Osteoblast (primary cell): ENCODE measurements around the gene ZNF804B. TPM values are rescaled to one million over a fixed set of nuclear protein-coding genes. Genes with fewer than 3 reads are reported as not detected.

Source experiments
- DNase-seq: peaks from one replicate; pipeline ENCODE4 v3.0.0; 2011; ENCODE audit warnings: low spot score, mixed read lengths; ENCODE audit not compliant: insufficient read length; ENCODE audit errors: missing footprints
- H2AFZ ChIP-seq: 2 replicates; pipeline ENCODE4 v1.6.0; 2011; ENCODE audit warnings: mild to moderate bottlenecking, low read length
- H3K27ac ChIP-seq: 2 replicates; pipeline ENCODE4 v1.5.1; 2011; ENCODE audit warnings: mild to moderate bottlenecking, low read depth, low read length, moderate library complexity
- H3K27me3 ChIP-seq: 2 replicates; pipeline ENCODE4 v1.6.0; 2012; ENCODE audit warnings: mild to moderate bottlenecking, control low read depth, inconsistent platforms, low read length, moderate library complexity; ENCODE audit not compliant: insufficient read depth
- H3K36me3 ChIP-seq: 2 replicates; pipeline ENCODE4 v1.5.1; 2011; ENCODE audit warnings: mild to moderate bottlenecking, low read length, control low read depth, moderate library complexity; ENCODE audit not compliant: insufficient read depth
- H3K4me1 ChIP-seq: 2 replicates; pipeline ENCODE4 v1.5.1; 2011; ENCODE audit warnings: mild to moderate bottlenecking, low read length, control low read depth, moderate library complexity; ENCODE audit not compliant: insufficient read depth
- H3K4me2 ChIP-seq: 2 replicates; pipeline ENCODE4 v1.6.0; 2011; ENCODE audit warnings: mild to moderate bottlenecking, low read length; ENCODE audit not compliant: insufficient read depth
- H3K4me3 ChIP-seq: fragments of 200-600 bp; sonication (generic); 3 replicates; pipeline ENCODE4 v1.5.1; 2012; ENCODE audit warnings: mild to moderate bottlenecking, low read length, inconsistent platforms; ENCODE audit not compliant: insufficient read depth
- H3K79me2 ChIP-seq: 2 replicates; pipeline ENCODE4 v1.6.0; 2012; ENCODE audit warnings: mild to moderate bottlenecking, low read length, control low read depth, inconsistent platforms; ENCODE audit not compliant: insufficient read depth
- H3K9me3 ChIP-seq: 2 replicates; pipeline ENCODE4 v1.5.1; 2011; ENCODE audit warnings: low read depth, low read length, control low read depth
- H4K20me1 ChIP-seq: 2 replicates; pipeline ENCODE4 v1.6.0; 2012; ENCODE audit warnings: mild to moderate bottlenecking, low read length, control low read depth; ENCODE audit not compliant: insufficient read depth
- total RNA-seq: library from RNA; depleted of rRNA; stranded (reverse); fragments of >200 nt; gene quantifications from 2 replicates; pipeline ENCODE4 v1.2.3, GENCODE V29; 2012
- TF ChIP-seq, protein P1 (sequence below): IDR thresholded peaks from 2 replicates; pipeline ENCODE4 v1.5.1; 2011; ENCODE audit warnings: mild to moderate bottlenecking, low read depth, low read length, moderate library complexity; ENCODE audit errors: extremely low read depth

ZNF804B gene
- total RNA-seq, 1 donor = not detected

DNA sequence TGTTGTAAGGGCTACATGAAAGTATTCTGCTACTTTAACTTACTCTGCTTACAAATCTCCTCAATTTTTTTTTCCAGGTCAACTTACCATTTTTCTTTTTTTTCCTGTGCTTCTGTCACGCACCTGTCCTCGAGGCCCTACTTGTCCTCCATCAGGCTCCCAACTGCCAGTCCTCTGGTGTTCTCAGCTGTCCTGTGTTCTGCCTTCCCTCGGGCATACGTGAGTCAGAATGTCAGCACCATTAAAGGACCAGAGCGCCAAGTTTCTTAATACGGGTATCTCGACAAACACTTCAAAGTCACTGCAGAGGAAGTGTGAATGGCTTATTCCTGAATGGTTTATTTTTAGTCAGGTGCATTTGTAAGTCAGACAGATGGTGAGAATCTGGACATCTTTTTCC lies 36.1 kb downstream of the ZNF804B start, which contains the start of gene TEX47:
Gene TEX47 (minus strand): TSS at position 185 of the 400 bp plus-strand sequence. CDS start 795 bp downstream, outside the sequence.
- Histone ChIP-seq H3K27me3 (no peaks in the 10 kb centered on the region), H3K36me3 (no peaks in the 10 kb centered on the region), H3K4me2 (no peak within 1 kb of the TSS), H3K79me2 (no peaks in the 10 kb centered on the region), H4K20me1 (no peaks in the 10 kb centered on the region), H3K4me1 (no peaks in the 10 kb centered on the region), H2AFZ (no peak within 1 kb of the TSS), H3K4me3 (no peak within 1 kb of the TSS), H3K9me3 (no peaks in the 10 kb centered on the region), H3K27ac (no peak within 1 kb of the TSS)
- DNase-seq = no peak
- TF ChIP-seq, protein P1, sequence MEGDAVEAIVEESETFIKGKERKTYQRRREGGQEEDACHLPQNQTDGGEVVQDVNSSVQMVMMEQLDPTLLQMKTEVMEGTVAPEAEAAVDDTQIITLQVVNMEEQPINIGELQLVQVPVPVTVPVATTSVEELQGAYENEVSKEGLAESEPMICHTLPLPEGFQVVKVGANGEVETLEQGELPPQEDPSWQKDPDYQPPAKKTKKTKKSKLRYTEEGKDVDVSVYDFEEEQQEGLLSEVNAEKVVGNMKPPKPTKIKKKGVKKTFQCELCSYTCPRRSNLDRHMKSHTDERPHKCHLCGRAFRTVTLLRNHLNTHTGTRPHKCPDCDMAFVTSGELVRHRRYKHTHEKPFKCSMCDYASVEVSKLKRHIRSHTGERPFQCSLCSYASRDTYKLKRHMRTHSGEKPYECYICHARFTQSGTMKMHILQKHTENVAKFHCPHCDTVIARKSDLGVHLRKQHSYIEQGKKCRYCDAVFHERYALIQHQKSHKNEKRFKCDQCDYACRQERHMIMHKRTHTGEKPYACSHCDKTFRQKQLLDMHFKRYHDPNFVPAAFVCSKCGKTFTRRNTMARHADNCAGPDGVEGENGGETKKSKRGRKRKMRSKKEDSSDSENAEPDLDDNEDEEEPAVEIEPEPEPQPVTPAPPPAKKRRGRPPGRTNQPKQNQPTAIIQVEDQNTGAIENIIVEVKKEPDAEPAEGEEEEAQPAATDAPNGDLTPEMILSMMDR = no peak

GRCh38 chr7:88801046-88801445 lies 41.5 kb downstream of the ZNF804B start:
- H3K9me3 ChIP-seq = no peaks in the 10 kb centered on the region
- no peaks in the 10 kb centered on the region for H3K79me2 ChIP-seq
- TF ChIP-seq, protein P1 = no peak
- no peak overlapping the region for H2AFZ ChIP-seq
- H3K36me3 ChIP-seq = no peaks in the 10 kb centered on the region
- H3K4me1 ChIP-seq = no peaks in the 10 kb centered on the region
- no peak for DNase-seq
- H3K4me2 ChIP-seq = no peak overlapping the region
- H4K20me1 ChIP-seq = no peaks in the 10 kb centered on the region
- no peaks in the 10 kb centered on the region for H3K27me3 ChIP-seq
- no peak overlapping the region for H3K27ac ChIP-seq
- H3K4me3 ChIP-seq = no peak overlapping the region

GRCh38 chr7:88806280-88807037 lies 47.0 kb downstream of the ZNF804B start:
- H3K79me2 ChIP-seq = no peaks in the 10 kb centered on the region
- no peaks in the 10 kb centered on the region for H3K4me1 ChIP-seq
- TF ChIP-seq, protein P1 = no peak
- H3K36me3 ChIP-seq = no peaks in the 10 kb centered on the region
- no peak overlapping the region for H3K4me3 ChIP-seq
- no peak overlapping the region for H3K4me2 ChIP-seq
- no peak overlapping the region for H2AFZ ChIP-seq
- no peaks in the 10 kb centered on the region for H4K20me1 ChIP-seq
- DNase-seq = no peak
- H3K9me3 ChIP-seq = no peaks in the 10 kb centered on the region
- H3K27me3 ChIP-seq = no peaks in the 10 kb centered on the region
- no peak overlapping the region for H3K27ac ChIP-seq

DNA sequence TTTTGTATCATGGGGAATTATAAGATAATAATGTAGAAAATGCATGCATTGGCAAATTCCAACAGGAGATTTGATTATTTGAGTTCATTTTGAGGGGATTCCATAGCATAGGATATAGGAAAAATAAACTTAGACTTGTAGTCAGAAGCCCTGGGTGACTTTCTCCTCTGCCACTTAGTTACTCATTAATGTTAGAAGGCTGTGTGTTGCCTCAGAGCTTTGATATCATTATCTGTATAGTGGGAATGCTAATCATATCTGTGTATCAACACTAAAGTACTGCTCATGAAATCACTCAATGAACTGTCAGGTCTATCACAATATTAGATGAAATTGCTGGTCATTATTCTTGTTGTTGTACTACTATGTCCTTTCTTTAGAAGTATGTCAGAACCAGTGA lies 59.1 kb downstream of the ZNF804B start:
- DNase-seq = no peak
- Histone ChIP-seq H3K27me3 (no peaks in the 10 kb centered on the region), H3K36me3 (no peaks in the 10 kb centered on the region), H3K27ac (no peak overlapping the region), H4K20me1 (no peaks in the 10 kb centered on the region), H3K79me2 (no peaks in the 10 kb centered on the region), H2AFZ (no peak overlapping the region), H3K4me1 (no peaks in the 10 kb centered on the region), H3K9me3 (no peaks in the 10 kb centered on the region), H3K4me2 (no peak overlapping the region), H3K4me3 (no peak overlapping the region)
- TF ChIP-seq, protein P1 = no peak
